LHCN-M2 (cell line): ENCODE data around the gene AMH. TPM values are rescaled to one million over a fixed set of nuclear protein-coding genes. Genes with fewer than 3 reads are reported as not detected.
A peak's percentile ranks its signal among the peaks of the same experiment; 100 is the strongest.

Experiments
- DNase-seq: peaks from one replicate; pipeline ENCODE4 v3.0.0-alpha.2; 2012; ENCODE audit warnings: low read depth
- total RNA-seq: library from RNA; depleted of rRNA; stranded (reverse); fragments of >200 nt; gene quantifications from 2 replicates; pipeline ENCODE4 v1.2.3, GENCODE V29; 2014

AMH gene
- total RNA-seq, 1 experiment from 2014 or later, result 13.8 TPM

DNA sequence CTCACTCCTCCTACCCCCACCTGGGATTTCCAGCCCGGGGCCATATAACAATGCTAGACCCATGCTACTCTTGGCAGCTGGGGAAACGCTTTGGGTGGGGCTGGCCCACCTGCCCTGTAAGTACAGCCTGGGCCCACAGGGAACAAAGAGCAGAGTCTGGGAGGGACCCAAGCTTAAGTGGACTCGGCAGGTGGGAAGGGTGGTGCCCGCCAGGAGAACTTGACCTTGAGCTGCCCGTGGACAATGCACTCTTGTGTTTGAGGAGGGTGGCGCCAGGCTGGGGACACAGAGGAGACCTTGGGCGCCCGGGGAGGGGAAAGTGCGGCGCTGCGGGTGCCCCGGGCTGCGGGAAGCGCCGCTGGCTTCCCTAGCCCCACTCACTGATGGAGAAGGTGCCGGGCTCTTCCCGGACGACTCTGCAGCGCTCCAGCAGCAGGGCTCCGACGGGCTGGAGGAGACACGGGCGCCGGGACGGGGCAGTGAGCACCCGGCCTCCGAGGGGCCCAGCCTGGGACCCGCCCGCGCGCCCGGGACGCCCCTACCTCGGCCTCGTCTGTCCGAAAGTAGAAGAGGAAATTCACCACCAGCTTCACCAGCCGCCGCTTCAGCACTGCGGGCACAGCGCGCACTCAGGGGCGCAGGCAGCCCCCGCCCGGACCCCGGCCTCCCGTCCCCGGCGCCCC is 13.6 kb upstream of the AMH start:
- no peak for DNase-seq

DNA sequence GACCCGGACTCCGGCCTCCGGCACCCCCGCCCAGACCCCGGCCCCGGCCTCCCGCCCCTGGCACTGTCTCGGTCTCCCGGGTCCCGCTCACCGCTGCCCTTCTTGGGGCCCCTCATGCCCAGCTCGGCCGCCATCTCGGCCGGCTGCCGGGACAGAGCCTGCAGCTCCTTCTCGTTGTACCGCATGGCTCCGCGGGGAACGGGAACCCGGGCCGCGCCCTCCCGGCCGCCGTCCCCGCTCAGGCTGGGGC is 13.1 kb upstream of the AMH start:
- no peak for DNase-seq

DNA sequence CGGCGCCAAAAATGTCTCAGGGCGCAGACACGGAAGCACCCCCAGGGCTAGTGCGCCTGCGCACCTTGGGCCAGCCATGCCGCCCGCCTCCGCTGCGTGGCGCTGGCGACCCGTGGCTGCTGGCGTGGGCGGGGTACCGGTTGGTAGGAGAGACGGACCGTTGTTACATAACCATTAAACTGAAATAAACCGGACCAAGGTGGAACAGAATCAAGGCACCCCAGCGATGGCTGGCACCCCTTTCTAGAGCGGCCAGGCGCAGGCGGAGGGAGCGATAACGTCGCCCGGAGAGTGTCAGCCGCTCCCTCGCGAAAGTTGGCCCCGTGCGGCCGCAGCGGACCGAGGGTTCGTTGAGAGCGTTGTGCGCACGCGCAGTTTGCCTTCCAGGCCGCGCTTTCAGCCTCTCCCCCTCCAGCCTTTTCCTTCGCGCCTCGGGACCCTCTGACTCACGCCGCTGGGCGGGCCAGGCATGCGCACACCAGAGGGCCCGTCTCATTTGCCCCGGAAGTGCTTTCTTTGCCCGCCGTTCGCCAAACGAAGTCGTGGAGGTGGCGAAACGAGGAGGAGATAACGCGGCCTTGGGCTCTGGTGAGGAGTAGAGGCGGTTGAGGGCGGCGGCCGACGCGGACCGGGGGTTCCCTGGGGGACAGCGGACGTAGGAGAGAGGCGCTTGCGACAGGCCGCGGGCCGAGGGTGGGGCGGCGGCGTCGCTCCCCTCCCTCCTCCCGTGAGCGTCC is 12.6 kb upstream of the AMH start, which contains the start of the genes PLEKHJ1 and SF3A2:
Gene PLEKHJ1 (minus strand): TSS at position 16 of the 737 bp plus-strand sequence. CDS start 81 bp downstream, outside the sequence.
Gene SF3A2 (plus strand): TSS at position 511 of the 737 bp plus-strand sequence. CDS start 6,595 bp downstream, outside the sequence.
- DNase-seq, result peak; percentile 96

DNA sequence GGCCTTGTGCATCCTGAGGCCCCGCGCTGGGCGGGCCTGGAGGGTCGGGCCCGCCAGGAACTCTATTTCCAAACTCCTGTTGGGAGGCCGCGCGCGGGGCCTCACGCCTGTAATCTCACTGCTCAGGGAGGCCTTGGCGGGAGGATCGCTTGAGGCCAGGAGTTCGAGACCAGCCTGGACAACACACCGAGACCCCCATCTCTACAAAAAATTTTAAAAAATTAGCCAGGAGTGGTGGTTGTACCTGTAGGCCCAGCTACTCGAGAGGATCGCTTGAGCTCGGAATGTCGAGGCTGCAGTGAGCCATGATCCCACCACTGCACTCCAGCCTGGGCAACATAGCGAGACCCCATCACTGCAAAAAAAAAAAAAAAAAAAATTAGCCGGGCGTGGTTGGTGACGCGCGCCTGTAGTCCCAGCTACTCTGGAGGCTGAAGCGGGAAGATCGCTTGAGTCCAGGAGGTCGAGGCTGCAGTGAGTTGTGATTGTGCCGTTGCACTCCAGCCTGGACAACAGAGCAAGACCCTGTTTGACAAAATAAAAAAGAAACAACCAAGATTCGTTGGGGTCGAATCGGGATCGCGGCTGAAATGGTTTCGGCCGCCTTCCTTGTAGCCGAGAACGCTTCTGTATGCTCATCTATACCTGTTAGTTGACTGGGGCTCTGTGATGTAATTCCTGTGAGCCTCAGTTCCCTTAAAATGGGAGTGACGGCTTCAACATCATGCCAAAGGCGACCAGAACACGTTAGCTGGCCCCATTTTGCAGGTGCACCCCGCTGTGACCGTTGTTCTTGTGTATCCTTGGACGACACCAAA is 11.9 kb upstream of the AMH start:
- no peak for DNase-seq

DNA sequence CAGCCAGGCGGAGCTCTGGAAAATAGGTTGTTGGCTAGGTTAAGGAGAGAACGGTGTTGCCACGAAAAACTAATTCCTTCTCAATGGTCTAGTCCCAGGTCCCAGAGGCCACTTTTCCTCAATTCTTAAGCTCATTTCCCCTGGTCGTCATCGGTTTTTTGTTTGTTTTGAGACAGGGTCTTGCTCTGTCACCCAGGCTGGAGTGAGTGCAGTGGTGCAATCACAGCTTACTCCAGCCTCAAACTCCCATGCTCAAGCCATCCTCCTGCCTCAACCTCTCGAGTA is 11.3 kb upstream of the AMH start:
- DNase-seq, result no peak

DNA sequence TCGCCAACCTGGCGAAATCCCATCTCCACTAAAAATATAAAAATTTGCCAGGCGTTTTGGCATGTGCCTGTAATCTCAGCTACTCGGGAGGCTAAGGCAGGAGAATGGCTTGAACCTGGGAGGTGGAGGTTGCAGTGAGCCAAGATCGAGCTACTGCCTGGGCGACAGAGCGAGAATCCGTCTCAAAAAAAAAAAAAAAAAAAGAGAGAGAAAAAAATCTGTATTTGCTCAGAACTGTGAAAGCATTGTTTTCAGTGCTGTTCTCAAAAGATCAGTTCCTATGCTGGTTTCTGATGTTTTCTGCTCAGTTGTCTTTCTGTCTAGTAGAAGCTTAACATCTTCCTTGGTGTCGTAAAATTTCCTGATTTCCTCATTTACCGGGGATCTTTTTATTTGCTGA is 9.9 kb upstream of the AMH start:
- no peak for DNase-seq

DNA sequence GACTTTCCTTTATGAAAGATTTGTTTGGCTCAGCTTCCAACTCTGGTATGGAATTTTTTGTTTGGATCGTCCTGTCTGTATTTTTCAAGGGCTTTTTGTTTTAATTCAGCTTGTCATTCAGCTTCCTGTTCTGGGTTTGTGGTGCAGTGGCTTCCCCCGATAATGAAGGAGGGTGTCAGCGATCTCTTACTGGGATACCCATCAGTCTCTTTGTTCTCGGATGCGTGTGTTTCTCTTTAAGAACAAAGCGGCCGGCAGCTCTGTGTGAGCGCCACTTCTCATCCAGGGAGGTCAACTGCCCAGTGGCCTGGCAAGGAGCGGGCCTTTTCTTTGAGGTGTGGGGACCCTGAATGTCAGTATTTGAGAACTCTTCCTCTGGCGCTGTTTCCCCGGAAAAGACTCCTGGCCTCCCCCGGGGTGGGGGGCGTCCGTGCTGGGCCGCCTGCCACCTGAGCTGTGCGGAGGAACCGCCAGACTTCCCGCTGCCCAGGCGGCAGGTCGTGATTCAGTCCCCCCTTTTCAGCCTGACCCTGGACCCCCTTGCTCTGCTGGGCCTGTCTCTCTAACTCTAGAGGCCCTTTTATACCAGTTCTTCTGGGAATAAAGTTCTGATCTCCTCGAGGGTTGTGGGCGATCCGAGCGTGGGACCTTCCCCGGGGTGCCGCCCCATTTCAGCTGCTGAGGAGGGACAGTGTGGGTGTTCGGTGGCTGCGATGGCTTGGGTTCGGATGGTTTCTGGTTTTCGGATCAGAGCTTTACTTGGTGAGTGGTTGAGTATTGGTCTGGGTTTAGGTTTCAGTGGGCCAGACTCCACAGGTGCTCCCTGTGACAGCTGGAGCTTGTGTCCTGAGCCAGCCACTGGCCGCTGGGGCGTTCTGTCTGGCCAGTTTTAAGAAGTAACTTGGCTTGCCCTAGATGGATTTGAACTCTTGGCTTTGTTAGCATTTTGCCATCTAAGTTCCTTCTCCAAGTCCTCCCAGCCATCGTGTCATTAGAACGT is 9.1 kb upstream of the AMH start:
- peak; percentile 53 for DNase-seq

DNA sequence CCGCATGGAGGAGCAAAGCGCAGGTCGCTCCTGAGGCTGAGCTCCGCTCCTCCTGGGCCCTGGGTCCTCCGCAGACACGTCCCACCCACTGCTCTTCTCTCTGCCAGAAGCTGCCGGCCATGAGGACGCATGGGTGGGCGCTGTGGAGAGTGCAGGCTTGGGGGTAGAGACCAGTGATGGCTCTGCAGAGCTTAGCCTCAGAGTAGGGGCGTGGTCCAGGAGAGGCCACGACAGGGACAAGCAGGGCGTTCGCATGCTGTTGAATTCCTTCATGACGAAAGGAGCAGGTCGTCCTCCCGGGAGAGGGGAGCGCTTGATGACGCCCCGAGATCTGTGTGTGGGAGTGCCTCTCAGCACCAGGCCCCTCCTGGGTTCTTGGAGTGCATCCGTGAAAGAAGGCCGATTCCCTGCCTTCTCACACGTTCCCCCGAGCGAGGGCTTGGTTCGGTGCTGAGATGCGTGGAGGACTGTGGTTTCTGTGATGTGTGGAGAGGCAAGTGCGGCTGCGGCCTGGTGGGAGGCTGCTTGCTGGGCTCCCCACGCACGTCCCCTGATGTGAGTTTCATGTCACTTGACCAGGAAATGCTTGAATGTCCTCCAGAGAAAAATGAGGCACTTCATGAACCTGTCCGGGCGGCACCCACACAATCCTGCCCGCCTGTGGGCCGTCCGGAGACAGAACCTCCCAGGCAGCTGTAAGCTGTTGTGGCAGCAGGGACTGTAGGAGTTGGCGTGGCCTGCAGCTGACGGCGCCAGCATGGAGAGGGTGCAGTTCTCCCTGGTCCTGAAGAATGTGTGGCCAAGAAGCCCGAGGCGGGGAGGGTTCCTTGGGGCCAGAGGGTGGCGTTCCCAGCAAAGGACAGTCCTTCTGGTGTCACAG is 8.0 kb upstream of the AMH start:
- DNase-seq, result no peak

DNA sequence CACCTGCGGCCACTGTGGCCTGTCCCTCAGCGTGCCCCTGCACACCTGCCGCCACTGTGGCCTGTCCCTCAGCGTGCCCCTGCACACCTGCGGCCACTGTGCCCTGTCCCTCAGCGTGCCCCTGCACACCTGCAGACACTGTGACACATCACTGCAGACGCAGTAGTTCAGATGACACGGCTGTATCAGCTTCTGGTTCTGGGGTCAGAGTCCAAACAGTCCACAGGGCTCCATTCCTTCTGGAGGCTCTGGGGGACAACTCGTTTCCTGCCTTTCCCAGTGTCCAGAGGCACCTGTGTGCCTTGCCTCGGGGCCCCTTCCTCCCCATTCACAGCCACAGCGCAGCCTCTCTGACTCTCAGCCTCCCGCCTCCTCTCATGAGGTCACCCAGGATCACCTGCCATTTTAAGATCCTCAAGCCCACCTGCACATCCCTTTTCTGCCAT is 7.0 kb upstream of the AMH start:
- no peak for DNase-seq

DNA sequence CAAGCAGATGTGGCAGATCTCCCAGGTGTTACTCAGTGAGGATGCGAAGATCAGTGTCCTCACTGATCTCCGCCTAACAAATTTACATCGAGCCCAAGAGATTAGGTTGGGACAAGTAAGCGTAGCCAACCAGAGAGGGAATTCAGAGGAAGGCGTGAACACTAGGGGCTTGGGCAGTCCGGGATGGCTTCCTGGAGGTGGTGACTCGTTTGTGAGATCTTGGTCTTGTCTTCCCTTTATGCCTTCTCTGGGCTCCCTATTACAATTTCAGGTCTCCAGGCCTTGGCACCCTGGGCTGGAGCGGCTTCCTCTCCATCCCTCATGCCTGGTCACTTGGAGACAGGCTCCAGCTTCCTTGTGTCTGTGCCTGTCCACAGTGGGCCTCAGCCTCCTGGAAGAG is 6.3 kb upstream of the AMH start:
- no peak for DNase-seq

DNA sequence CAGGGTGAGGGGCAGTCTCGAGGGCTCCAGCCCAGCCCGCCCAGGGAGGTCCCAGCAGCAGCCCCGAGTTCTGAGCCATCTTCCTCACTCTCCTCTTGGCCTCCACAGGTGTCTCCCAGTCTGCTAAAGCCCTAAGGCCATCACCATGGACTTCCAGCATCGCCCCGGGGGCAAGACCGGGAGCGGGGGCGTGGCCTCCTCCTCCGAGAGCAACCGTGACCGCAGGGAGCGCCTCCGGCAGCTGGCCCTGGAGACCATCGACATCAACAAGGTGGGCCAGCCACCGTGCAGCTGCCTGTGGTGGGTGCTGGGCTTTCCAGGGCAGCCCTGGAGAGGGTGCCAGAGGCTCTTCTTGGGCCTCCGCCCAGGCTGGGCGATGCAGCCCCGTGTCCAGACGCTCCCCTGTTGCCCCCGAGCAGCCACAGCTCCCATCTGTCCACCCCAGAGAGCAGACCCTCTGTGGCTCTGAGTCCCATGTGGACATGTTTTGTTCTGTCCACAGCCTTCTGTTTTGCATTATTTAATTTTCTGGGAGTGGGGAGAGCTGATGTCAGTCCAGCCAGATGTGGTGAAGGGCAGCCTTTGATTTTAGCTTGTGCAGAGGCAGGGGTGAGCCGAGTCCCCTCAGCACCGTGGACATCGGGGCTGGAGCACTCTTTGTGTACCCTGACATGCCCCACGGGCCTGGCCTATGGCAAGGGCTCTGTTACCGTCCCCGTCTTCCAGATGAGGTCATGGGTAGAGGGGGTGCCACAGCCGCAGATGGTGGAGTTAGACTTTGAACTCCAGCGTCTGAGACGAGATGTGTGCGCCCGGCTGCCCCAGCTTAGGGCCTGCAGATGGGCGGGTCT is 5.6 kb upstream of the AMH start:
- no peak for DNase-seq

DNA sequence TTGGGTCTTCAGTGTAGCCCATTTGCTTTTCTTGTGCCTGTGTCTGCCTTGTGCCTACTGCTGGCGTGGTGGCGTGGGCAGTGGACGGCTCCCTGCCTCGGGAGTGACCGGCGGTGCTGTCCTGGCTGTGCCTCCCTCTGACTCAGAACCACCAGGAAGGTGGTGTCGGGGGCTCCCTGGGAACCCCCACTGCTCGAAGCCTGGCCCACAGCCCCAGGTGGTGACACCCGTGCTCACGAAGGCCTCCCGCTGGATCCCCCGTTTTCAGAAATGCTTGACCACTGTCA is 5.1 kb upstream of the AMH start:
- DNase-seq, result no peak

DNA sequence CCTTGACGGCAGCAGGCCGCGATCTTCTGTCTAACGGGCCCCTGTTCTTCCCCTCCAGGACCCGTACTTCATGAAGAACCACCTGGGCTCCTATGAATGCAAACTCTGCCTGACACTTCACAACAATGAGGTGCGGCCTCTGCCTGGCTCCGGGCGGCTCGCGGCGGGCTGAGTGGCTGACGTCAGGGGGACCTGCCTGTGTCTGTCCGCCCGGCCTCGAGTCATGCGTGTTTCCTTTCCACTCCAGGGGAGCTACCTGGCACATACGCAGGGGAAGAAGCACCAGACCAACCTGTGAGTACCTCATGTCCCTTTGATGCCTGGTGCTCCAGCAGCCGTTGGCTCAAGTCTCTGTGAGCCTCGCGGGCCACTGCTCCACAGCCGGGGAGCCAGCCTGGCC is 4.6 kb upstream of the AMH start:
- DNase-seq, result no peak

DNA sequence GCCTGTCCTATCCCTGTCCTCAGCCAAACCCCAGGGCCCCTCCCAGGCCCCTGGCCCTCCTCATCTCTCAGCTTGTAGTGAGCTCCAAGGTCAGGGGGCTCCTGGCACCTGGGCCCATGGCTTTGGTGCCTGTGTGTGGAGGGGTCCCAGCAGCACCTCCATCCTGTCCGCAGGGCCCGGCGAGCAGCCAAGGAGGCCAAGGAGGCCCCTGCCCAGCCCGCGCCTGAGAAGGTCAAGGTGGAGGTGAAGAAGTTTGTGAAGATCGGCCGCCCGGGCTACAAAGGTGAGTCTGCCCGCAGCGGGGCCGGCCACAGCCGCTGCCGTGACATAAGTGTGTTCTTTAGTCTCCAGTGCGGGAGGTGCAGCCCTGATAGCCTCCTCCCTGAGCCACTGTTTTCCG is 3.9 kb upstream of the AMH start:
- no peak for DNase-seq

DNA sequence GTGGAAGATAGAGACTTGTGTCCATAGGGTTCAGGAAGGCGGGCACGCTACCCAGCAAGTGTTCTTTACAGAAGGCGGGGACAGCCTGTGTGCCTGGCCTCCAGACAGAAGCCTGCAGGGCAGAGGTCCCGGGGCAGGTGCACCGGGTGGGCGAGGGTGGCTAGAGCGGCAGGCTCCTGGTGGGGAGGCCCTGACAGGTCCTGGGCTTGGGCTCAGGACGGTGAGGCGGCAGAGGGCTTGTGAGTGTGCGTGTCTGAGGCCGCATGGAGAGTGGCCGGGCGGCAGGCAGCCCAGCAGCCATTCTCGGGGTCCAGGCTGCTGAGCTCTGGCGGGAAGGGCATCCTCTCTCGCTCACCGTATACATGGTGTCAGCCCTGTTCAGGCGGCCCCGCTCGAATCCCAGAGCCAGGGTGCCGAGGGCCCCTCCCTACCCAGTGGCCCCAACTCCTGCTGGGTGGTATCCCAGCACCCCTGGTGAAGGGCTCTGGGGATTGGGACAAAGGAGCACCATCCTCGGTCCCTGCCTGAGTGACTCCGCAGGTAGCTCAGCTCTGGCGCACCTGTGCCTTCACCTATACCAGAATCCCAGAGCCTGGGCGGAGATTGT is 3.0 kb upstream of the AMH start:
- DNase-seq, result no peak

DNA sequence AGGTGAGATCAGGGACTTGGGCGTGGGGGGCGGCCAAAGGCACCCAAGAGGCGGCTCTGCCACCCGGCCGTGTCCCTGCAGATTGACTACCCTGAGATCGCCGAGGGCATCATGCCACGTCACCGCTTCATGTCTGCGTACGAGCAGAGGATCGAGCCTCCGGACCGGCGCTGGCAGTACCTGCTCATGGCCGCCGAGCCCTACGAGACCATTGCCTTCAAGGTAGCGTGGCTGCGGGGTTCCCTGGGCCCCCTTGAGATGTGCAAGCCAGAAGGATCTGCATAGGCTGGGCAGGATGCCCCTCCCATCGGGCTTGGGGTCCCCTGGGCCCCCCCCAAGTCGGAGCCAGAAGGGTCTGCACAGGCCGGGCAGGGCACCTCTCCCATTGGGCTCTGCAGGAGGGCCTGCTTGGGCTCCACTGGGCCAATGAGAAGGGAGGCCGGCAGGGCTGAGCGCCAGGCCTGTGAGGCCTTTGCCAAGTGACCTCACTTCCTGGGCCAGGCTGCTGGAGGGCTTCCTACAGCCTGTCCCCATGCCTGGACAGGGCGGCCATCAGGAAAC is 2.2 kb upstream of the AMH start:
- DNase-seq, result peak; percentile 50

DNA sequence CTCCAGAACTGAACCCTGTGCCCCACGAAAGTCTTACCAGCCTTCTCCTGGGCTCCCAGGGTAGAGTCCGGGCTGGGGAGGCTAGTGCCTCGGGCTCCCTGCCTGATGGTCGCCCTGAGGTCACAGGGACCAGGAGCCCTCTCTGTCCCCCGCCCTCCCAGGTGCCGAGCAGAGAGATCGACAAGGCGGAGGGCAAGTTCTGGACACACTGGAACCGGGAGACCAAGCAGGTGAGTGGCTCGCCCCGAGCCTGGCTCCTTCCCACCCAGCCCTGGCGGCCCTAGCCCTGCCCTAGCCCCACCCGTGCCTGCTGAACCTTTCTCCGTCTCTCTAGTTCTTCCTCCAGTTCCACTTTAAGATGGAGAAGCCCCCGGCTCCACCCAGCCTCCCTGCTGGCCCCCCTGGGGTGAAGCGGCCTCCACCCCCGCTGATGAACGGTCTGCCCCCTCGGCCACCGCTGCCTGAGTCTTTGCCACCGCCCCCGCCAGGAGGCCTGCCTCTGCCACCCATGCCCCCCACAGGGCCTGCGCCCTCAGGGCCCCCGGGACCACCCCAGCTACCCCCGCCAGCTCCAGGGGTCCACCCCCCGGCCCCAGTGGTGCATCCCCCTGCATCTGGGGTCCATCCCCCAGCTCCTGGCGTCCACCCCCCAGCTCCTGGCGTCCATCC is 1.6 kb upstream of the AMH start:
- no peak for DNase-seq
